Body of pancreas (tissue), 4 donors: ENCODE results near the gene ZNF543. TPM values are rescaled to one million over a fixed set of nuclear protein-coding genes. Genes with fewer than 3 reads are reported as not detected.

ENCODE experiments used
- ATAC-seq: fragments of 150-250 bp; one replicate; pipeline ENCODE4 v1.9.1; 2016
- DNase-seq, 4 donors: peaks; one replicate each; pipeline ENCODE4 v3.0.0-alpha.2; 2019
- H3K27ac ChIP-seq, 4 donors: fragments of 200-600 bp; sonication (generic); 1 replicate in 3 of 4; 2 replicates in 1 of 4; pipeline versions ENCODE4 v1.5.1 to v1.6.1; 2016 to 2019; ENCODE audit warnings: mild to moderate bottlenecking in 1 of 4, mixed read lengths in 1 of 4, moderate library complexity in 1 of 4
- H3K27me3 ChIP-seq, 2 donors: fragments of 200-600 bp; sonication (generic); one replicate each; pipeline ENCODE4 v1.6.0; 2016; ENCODE audit warnings: mild to moderate bottlenecking in 1 of 2
- H3K36me3 ChIP-seq, 2 donors: fragments of 200-600 bp; sonication (generic); replicated peaks in 1 of 2; 2 replicates each; pipeline ENCODE4 v1.5.1; 2016; ENCODE audit warnings: low read depth in 2 of 2; ENCODE audit not compliant: insufficient read depth in 1 of 2
- H3K4me1 ChIP-seq: fragments of 200-600 bp; sonication (generic); one replicate; pipeline ENCODE4 v1.6.0; 2016
- H3K4me3 ChIP-seq, 2 donors: fragments of 200-600 bp; sonication (generic); 1 replicate in 1 of 2; 2 replicates in 1 of 2; pipeline ENCODE4 v1.5.1; 2016 to 2019
- H3K9me3 ChIP-seq, 3 donors: fragments of 200-600 bp; sonication (generic); 1 replicate in 2 of 3; 2 replicates in 1 of 3; pipeline ENCODE4 v1.5.1; 2016
- POLR2A ChIP-seq, 3 donors: fragments of 450-650 bp; IDR thresholded peaks; one replicate each; pipeline ENCODE4 v1.6.1; 2016; ENCODE audit warnings: antibody characterized with exemption in 3 of 3, mild to moderate bottlenecking in 2 of 3
- WGBS, 2 donors: methylation state at CpG; one replicate each; pipeline ENCODE4 v1.1.5; 2017; 5-methylcytosine and 5-hydroxymethylcytosine counted together
- intact Hi-C: fragments of 100-400 bp; cut with DNase I; formaldehyde crosslinking; loops from one replicate; pipeline ENCODE4 v1.15.1; 2023
- total RNA-seq, 2 donors: library from RNA; depleted of rRNA; stranded (reverse); fragments of >200 nt; gene quantifications; one replicate each; pipeline ENCODE4 v1.1.0, GENCODE V29; 2016
- TF ChIP-seq, protein P1 (sequence below), 7 experiments: fragments of 450-650 bp in 4 of 7; fragments of 200-600 bp in 3 of 7; sonication (generic) in 3 of 7; IDR thresholded peaks; one replicate each; pipeline ENCODE4 v1.5.1; 2016 to 2019; ENCODE audit warnings: antibody characterized with exemption in 7 of 7

ZNF543 gene
- total RNA-seq, 2 donors from 2014 or later: 0.33 to 3.9 TPM

DNA sequence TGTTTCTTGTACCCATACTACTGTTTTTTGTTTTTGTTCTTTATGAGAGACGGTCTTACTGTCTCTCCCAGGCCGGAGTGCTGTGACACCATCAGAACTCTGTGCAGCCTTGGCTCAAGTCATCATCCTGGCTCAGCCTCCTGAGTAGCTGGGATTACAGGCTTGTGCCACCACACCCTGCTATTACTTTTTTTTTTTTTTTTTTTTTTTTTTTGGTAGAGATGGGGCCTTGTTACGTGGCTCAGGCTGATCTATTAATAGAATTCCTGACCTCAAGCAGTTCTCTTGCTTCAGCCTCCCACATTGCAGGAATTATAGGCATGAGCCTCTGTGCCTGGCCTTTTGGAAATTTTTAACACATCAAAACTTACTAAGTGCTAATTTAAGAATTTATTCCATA lies 27.9 kb downstream of the ZNF543 start:
- Histone ChIP-seq H3K36me3 (no peaks in the 10 kb centered on the region), H3K4me3 (no peak overlapping the region), H3K9me3 (no peaks in the 10 kb centered on the region), H3K27me3 (no peaks in the 10 kb centered on the region), H3K4me1 (peaks cover 15% of the 10 kb centered on the region), H3K27ac (no peak overlapping the region)
- WGBS, 2 donors: 52 to 64% methylated on average over 3 of the region's 3 CpGs
- intact Hi-C loops: no loop called here
- TF ChIP-seq, protein P1, sequence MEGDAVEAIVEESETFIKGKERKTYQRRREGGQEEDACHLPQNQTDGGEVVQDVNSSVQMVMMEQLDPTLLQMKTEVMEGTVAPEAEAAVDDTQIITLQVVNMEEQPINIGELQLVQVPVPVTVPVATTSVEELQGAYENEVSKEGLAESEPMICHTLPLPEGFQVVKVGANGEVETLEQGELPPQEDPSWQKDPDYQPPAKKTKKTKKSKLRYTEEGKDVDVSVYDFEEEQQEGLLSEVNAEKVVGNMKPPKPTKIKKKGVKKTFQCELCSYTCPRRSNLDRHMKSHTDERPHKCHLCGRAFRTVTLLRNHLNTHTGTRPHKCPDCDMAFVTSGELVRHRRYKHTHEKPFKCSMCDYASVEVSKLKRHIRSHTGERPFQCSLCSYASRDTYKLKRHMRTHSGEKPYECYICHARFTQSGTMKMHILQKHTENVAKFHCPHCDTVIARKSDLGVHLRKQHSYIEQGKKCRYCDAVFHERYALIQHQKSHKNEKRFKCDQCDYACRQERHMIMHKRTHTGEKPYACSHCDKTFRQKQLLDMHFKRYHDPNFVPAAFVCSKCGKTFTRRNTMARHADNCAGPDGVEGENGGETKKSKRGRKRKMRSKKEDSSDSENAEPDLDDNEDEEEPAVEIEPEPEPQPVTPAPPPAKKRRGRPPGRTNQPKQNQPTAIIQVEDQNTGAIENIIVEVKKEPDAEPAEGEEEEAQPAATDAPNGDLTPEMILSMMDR (IDR thresholded peaks at IDR 0.05): no peak
- no peak for TF ChIP-seq POLR2A (IDR thresholded peaks at IDR 0.05)
- DNase-seq (no peak), ATAC-seq (no peak)

DNA sequence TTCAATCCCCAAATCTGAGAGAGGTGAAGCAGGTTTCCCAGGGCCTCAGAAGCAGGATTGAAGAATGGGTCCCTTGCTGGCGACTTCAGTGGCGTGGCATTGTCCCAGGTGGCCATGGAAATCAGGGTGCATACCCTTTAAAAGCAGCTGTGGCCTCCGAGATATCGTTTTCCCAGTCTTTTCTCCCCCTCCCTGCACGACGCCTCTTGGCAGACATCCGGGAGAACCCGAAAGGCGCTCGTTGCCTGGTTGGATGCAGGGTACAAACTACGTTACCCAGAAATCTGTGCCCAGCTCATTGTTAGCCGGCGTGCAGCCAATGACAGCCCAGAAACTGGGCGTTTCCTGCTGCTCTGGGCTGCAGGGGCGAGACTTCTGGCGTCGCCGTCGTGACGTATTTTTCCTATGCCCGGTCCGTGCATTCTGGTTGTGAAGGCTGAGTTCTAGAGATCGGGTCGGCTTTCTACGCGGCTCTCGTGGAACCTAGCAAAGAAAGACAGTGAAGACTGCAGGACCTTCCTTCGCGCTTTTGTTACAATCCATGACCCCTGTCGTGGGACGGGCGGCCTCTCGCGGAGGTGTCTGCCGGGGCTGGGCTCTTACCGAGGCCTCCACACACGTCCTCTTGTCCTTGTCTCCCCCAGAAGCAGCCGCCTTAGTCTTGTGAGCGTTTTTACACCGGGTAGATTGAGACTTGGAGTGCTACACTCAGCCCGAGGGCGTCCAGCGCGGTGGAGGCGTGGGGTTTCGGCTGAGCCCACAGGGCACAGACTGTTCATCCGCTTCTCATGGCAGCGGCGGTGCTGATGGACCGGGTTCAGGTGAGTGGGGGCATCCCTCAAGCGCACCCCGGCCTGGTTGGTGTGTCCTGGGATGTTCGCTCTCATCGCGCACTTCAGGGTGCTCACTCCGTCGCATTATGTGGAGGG lies 30.9 kb downstream of the ZNF543 start, which contains the start of gene ZNF304:
TSS of gene ZNF304 (plus strand) at position 395 of the 929 bp plus-strand sequence. CDS start at position 789, 394 bp downstream.
- peak in 2 of 3 donors; percentile 41 for TF ChIP-seq POLR2A (IDR thresholded peaks at IDR 0.05)
- TF ChIP-seq, protein P1 (IDR thresholded peaks at IDR 0.05): no peak

DNA sequence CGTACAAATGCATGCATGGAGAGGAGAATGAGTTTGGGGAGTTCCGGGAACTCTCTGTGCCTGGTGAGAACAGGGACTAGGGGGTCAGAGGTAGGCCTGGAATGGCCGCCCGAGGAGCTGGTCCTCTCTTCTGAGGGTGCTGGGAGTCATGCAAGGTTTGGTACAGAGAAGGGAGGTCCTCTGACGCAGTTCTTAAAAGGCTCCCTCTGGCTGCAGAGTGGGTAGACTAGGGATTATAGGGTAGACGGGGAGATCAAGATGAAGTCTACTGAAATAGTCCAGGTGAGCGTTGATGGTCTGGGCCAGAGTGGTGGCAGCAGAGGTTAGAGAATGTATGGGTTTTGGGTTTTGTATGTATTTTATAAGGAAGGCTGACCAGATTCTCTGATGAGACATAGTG lies 31.6 kb downstream of the ZNF543 start:
- no peak for ATAC-seq
- Histone ChIP-seq H3K27ac (peak overlapping the region in 1 of 4 donors; percentile 46), H3K4me3 (peak overlapping the region; percentile 44 to 50), H3K4me1 (peaks cover 15% of the 10 kb centered on the region), H3K9me3 (peaks cover 0 to 10% (median 0%) of the 10 kb centered on the region in 3 donors), H3K27me3 (no peaks in the 10 kb centered on the region), H3K36me3 (peaks cover 0 to 18% of the 10 kb centered on the region in 2 donors)
- no peak for DNase-seq
- 18 to 19% methylated on average over 4 to 7 of the region's 7 CpGs for WGBS, 2 donors
- intact Hi-C loops: no loop called here
- TF ChIP-seq, protein P1 (IDR thresholded peaks at IDR 0.05): no peak
- no peak for TF ChIP-seq POLR2A (IDR thresholded peaks at IDR 0.05)

More for the DNA sequence above, 30.9 kb downstream of the ZNF543 start, which contains the start of gene ZNF304:
- peak within 1 kb of the TSS in 3 of 4 donors; percentile 46 to 57 (median 56) for H3K27ac ChIP-seq
- intact Hi-C loops: no loop called here
- WGBS, 2 donors: 2 to 6% methylated on average over 12 to 57 of the region's 57 CpGs
- DNase-seq: peak; percentile 87 to 96 (median 92)
- peak; percentile 99 for ATAC-seq
- peaks cover 15% of the 10 kb centered on the region for H3K4me1 ChIP-seq
- peaks cover 0 to 6% (median 0%) of the 10 kb centered on the region in 3 donors for H3K9me3 ChIP-seq
- peak within 1 kb of the TSS; percentile 44 to 50 for H3K4me3 ChIP-seq
- no peaks in the 10 kb centered on the region for H3K27me3 ChIP-seq
- peaks cover 0 to 11% of the 10 kb centered on the region in 2 donors for H3K36me3 ChIP-seq

DNA sequence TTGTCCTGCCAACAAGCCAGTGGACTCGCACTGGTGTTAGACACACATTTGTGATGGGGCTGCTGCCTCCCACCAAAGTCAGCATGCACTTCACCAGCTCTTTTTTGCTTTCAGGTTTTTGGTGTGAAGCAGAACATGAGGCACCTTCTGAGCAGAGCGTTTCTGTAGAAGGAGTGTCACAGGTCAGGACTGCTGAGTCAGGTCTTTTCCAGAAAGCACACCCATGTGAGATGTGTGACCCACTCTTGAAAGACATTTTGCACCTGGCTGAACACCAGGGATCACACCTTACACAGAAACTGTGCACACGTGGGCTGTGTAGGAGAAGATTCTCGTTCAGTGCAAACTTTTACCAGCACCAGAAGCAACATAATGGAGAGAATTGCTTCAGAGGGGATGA lies 35.6 kb downstream of the ZNF543 start:
- no peak for ATAC-seq
- H3K9me3 ChIP-seq: peaks cover 0 to 34% (median 0%) of the 10 kb centered on the region in 3 donors

More for the DNA sequence above, 35.6 kb downstream of the ZNF543 start:
- peaks cover 12% of the 10 kb centered on the region for H3K4me1 ChIP-seq
- intact Hi-C loops: no loop called here
- DNase-seq: no peak
- TF ChIP-seq, protein P1 (IDR thresholded peaks at IDR 0.05): no peak
- TF ChIP-seq POLR2A (IDR thresholded peaks at IDR 0.05): no peak
- no peaks in the 10 kb centered on the region for H3K27me3 ChIP-seq
- WGBS, 2 donors: 94 to 100% methylated on average over 4 of the region's 4 CpGs
- H3K27ac ChIP-seq: no peak overlapping the region
- H3K36me3 ChIP-seq: peaks cover 0 to 22% of the 10 kb centered on the region in 2 donors
- no peak overlapping the region for H3K4me3 ChIP-seq
